HEK293 (cell line): ENCODE measurements around the gene ELAC2.

Experiments used
- CTCF ChIA-PET: fragments of 350-600 bp; formaldehyde crosslinking; extraction: SDS; loops from one replicate; lab custom pipeline; 2021; ENCODE audit warnings: antibody characterized with exemption; lab: Yijun Ruan, JAX
- POLR2A ChIA-PET: fragments of 300-600 bp; formaldehyde crosslinking; extraction: SDS; loops from one replicate; lab custom pipeline; 2020; ENCODE audit warnings: antibody characterized with exemption, inconsistent platforms; lab: Yijun Ruan, JAX
- H3K27ac ChIP-seq: fragments of 200-500 bp; sonication (Bioruptor generic); 2 replicates; pipeline ENCODE4 v1.5.1; 2014; ENCODE audit warnings: low read depth, low read length, control low read depth, inconsistent platforms; ENCODE audit errors: extremely low read depth
- H3K36me3 ChIP-seq, 2 experiments: fragments of 200-500 bp in 1 of 2; sonication (Bioruptor generic) in 1 of 2; 1 replicate in 1 of 2; 2 replicates in 1 of 2; pipeline ENCODE4 v1.5.1; 2014 to 2017; ENCODE audit warnings: inconsistent platforms in 2 of 2, low read length in 2 of 2; ENCODE audit not compliant: control insufficient read depth in 2 of 2, insufficient read depth in 1 of 2
- H3K4me1 ChIP-seq: fragments of 200-500 bp; sonication (Bioruptor generic); 2 replicates; pipeline ENCODE4 v1.5.1; 2014; ENCODE audit warnings: mild to moderate bottlenecking, low read length, inconsistent platforms; ENCODE audit not compliant: control insufficient read depth, insufficient read depth
- H3K4me3 ChIP-seq: 2 replicates; pipeline ENCODE4 v1.5.1; 2011; ENCODE audit warnings: low read depth, mild to moderate bottlenecking, control low read depth, low read length, moderate library complexity
- H3K9me3 ChIP-seq: fragments of 200-500 bp; sonication (Bioruptor generic); 2 replicates; pipeline ENCODE4 v1.5.1; 2014; ENCODE audit warnings: low read depth, low read length, inconsistent platforms; ENCODE audit not compliant: control insufficient read depth, insufficient read depth
- AEBP2 ChIP-seq: fragments of 450-650 bp; formaldehyde crosslinking; IDR thresholded peaks from 2 replicates; pipeline ENCODE4 v1.5.1; 2016; ENCODE audit warnings: missing biosample characterization, missing genetic modification characterization, borderline replicate concordance
- GLIS1 ChIP-seq: fragments of 450-650 bp; formaldehyde crosslinking; IDR thresholded peaks from 2 replicates; pipeline ENCODE4 v1.5.1; 2016; ENCODE audit warnings: missing biosample characterization, missing genetic modification characterization
- HOXC10 ChIP-seq: sonication (generic); formaldehyde crosslinking; IDR thresholded peaks from 2 replicates; pipeline ENCODE4 v1.8.1; 2023; ENCODE audit warnings: mild to moderate bottlenecking, missing genetic modification reagents
- HOXD13 ChIP-seq: sonication (generic); formaldehyde crosslinking; IDR thresholded peaks from 2 replicates; pipeline ENCODE4 v1.8.0; 2022; ENCODE audit warnings: missing genetic modification reagents, borderline replicate concordance
- KLF7 ChIP-seq: fragments of 450-650 bp; formaldehyde crosslinking; IDR thresholded peaks from 2 replicates; pipeline ENCODE4 v1.5.1; 2016; ENCODE audit warnings: missing biosample characterization, missing genetic modification characterization, borderline replicate concordance
- OVOL3 ChIP-seq: fragments of 450-650 bp; formaldehyde crosslinking; IDR thresholded peaks from 2 replicates; pipeline ENCODE4 v1.5.1; 2016; ENCODE audit warnings: missing biosample characterization, missing genetic modification characterization
- RBAK ChIP-seq: fragments of 450-650 bp; formaldehyde crosslinking; IDR thresholded peaks from 2 replicates; pipeline ENCODE4 v1.5.1; 2016; ENCODE audit warnings: missing biosample characterization, missing genetic modification characterization
- TRIM28 ChIP-seq: IDR thresholded peaks from 2 replicates; pipeline ENCODE4 v1.6.1; 2011; ENCODE audit warnings: low read length, control low read depth, borderline replicate concordance
- ZBTB21 ChIP-seq: fragments of 450-650 bp; formaldehyde crosslinking; IDR thresholded peaks from 2 replicates; pipeline ENCODE4 v1.5.1; 2017; ENCODE audit warnings: missing biosample characterization, missing genetic modification characterization
- ZBTB49 ChIP-seq: fragments of 450-650 bp; formaldehyde crosslinking; IDR thresholded peaks from 2 replicates; pipeline ENCODE4 v1.5.1; 2016; ENCODE audit warnings: missing biosample characterization, missing genetic modification characterization, low read depth
- ZFHX2 ChIP-seq: fragments of 450-650 bp; formaldehyde crosslinking; conservative IDR thresholded peaks from 2 replicates; pipeline ENCODE4 v1.5.1; 2016; ENCODE audit warnings: missing biosample characterization, missing genetic modification characterization
- ZNF138 ChIP-seq: fragments of 450-650 bp; formaldehyde crosslinking; IDR thresholded peaks from 2 replicates; pipeline ENCODE4 v1.5.1; 2016; ENCODE audit warnings: missing biosample characterization, missing genetic modification characterization, borderline replicate concordance
- ZNF16 ChIP-seq: fragments of 450-650 bp; formaldehyde crosslinking; IDR thresholded peaks from 2 replicates; pipeline ENCODE4 v1.5.1; 2016; ENCODE audit warnings: low read depth, missing biosample characterization, missing genetic modification characterization
- ZNF184 ChIP-seq: fragments of 450-650 bp; IDR thresholded peaks from 2 replicates; pipeline ENCODE4 v1.5.1; 2018; ENCODE audit warnings: missing biosample characterization, mild to moderate bottlenecking, missing genetic modification characterization
- ZNF335 ChIP-seq: fragments of 450-650 bp; formaldehyde crosslinking; conservative IDR thresholded peaks from 2 replicates; pipeline ENCODE4 v1.5.1; 2016; ENCODE audit warnings: missing biosample characterization, missing genetic modification characterization
- ZNF391 ChIP-seq: fragments of 450-650 bp; formaldehyde crosslinking; IDR thresholded peaks from 2 replicates; pipeline ENCODE4 v1.5.1; 2016; ENCODE audit warnings: low read depth, missing biosample characterization, missing genetic modification characterization, borderline replicate concordance
- ZNF514 ChIP-seq: fragments of 450-650 bp; formaldehyde crosslinking; IDR thresholded peaks from 2 replicates; pipeline ENCODE4 v1.5.1; 2016; ENCODE audit warnings: missing biosample characterization, missing genetic modification characterization
- ZNF548 ChIP-seq: fragments of 450-650 bp; formaldehyde crosslinking; IDR thresholded peaks from 2 replicates; pipeline ENCODE4 v1.5.1; 2016; ENCODE audit warnings: missing biosample characterization, missing genetic modification characterization
- ZNF621 ChIP-seq: fragments of 450-650 bp; formaldehyde crosslinking; IDR thresholded peaks from 2 replicates; pipeline ENCODE4 v1.5.1; 2017; ENCODE audit warnings: missing biosample characterization, missing genetic modification characterization
- ZNF624 ChIP-seq: fragments of 450-650 bp; formaldehyde crosslinking; IDR thresholded peaks from 2 replicates; pipeline ENCODE4 v1.5.1; 2017; ENCODE audit warnings: missing biosample characterization, missing genetic modification characterization
- ZNF626 ChIP-seq: fragments of 450-650 bp; sonication (Bioruptor Pico); formaldehyde crosslinking; IDR thresholded peaks from 2 replicates; pipeline ENCODE4 v1.5.1; 2018; ENCODE audit warnings: missing biosample characterization, missing genetic modification characterization, inconsistent platforms
- ZNF768 ChIP-seq: fragments of 450-650 bp; formaldehyde crosslinking; IDR thresholded peaks from 2 replicates; pipeline ENCODE4 v1.5.1; 2018; ENCODE audit warnings: missing biosample characterization, mild to moderate bottlenecking, missing genetic modification characterization
- ZNF791 ChIP-seq: fragments of 450-650 bp; formaldehyde crosslinking; IDR thresholded peaks from 2 replicates; pipeline ENCODE4 v1.5.1; 2016; ENCODE audit warnings: missing biosample characterization, missing genetic modification characterization
- ZSCAN16 ChIP-seq: fragments of 450-650 bp; formaldehyde crosslinking; IDR thresholded peaks from 2 replicates; pipeline ENCODE4 v1.5.1; 2016; ENCODE audit warnings: missing biosample characterization, missing genetic modification characterization
- ZXDB ChIP-seq: fragments of 450-650 bp; formaldehyde crosslinking; IDR thresholded peaks from 2 replicates; pipeline ENCODE4 v1.5.1; 2016; ENCODE audit warnings: missing biosample characterization, missing genetic modification characterization
- TF ChIP-seq, protein P1 (sequence below): fragments of 450-650 bp; formaldehyde crosslinking; IDR thresholded peaks from 2 replicates; pipeline ENCODE4 v1.5.1; 2017; ENCODE audit warnings: missing biosample characterization, missing genetic modification characterization
- TF ChIP-seq, protein P2 (sequence below): fragments of 450-650 bp; formaldehyde crosslinking; IDR thresholded peaks from 2 replicates; pipeline ENCODE4 v1.5.1; 2017; ENCODE audit warnings: missing biosample characterization, missing genetic modification characterization
- TF ChIP-seq, protein P3 (sequence below): fragments of 450-650 bp; formaldehyde crosslinking; IDR thresholded peaks from 2 replicates; pipeline ENCODE4 v1.5.1; 2016; ENCODE audit warnings: missing biosample characterization, missing genetic modification characterization

ELAC2 gene

DNA sequence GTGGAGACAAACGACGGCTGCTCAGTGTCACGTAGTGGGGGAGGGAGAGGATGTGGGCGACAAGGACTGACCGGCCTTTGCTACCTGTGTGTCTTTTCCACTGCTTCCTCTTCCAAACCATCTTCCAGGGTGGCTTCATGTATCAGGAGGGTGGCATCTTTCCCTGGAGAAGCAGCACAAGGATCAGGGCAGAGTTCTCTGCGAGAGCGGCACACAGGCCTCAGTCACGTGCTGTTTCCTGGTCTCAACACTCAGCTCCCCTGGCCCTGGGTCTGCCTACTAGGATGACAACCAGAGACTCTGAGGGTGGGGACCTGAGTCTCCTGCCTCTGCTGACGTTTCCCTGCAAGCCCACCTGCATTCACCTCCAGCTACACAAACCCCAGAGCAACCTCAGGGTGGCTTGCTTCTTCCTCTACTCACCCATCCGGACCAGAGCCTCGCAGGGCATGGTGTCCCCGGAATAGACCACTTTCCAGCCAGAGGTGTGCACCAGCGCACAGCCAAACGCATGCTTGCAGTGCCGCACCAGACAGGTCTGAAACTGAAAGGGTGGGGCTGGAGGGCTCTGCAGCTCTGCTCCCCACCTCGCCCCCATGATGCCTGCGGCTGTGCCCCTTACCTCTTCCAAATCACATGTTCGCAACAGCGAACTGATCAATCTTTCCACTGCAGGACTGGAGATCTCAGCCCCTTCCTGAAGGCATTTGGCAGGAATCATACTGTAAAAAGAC is 23.3 kb downstream of the ELAC2 start (continued):
- TF ChIP-seq KLF7 (no peak), AEBP2 (tag by site-specific recombination) (no peak), ZNF768 (tag by site-specific recombination) (no peak), ZFHX2 (tag by site-specific recombination) (no peak), ZNF624 (no peak), ZNF514 (tag by site-specific recombination) (no peak), ZNF184 (tag by site-specific recombination) (no peak), ZNF791 (tag by site-specific recombination) (no peak), ZNF16 (no peak), HOXD13 (CRISPR knock-in tag) (no peak)
- TF ChIP-seq, protein P1, sequence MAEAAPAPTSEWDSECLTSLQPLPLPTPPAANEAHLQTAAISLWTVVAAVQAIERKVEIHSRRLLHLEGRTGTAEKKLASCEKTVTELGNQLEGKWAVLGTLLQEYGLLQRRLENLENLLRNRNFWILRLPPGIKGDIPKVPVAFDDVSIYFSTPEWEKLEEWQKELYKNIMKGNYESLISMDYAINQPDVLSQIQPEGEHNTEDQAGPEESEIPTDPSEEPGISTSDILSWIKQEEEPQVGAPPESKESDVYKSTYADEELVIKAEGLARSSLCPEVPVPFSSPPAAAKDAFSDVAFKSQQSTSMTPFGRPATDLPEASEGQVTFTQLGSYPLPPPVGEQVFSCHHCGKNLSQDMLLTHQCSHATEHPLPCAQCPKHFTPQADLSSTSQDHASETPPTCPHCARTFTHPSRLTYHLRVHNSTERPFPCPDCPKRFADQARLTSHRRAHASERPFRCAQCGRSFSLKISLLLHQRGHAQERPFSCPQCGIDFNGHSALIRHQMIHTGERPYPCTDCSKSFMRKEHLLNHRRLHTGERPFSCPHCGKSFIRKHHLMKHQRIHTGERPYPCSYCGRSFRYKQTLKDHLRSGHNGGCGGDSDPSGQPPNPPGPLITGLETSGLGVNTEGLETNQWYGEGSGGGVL (tag by site-specific recombination), result no peak

DNA sequence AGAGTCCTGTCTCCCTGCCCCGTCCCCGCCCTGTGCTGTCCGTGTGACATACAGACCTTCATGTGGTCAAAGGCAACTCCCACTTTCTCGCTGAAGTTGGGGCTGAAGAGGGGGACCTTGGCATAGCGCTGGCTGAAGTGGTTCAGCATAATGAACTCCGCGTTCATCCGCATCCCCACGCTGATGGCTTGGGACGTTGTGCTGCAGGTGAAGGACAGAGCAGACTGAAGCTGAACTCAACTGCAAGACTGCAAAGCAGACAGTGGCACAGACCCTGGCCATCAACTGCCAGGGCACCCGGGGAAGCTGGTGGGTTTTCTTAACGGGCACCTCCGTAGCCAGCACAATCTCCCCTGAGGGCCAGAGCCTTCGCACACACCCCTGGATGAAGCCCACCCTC is 24.2 kb downstream of the ELAC2 start:
- CTCF ChIA-PET, result no interaction called here
- TF ChIP-seq GLIS1 (tag by site-specific recombination) (no peak), ZNF626 (tag by site-specific recombination) (no peak), TRIM28 (no peak), ZNF138 (tag by site-specific recombination) (no peak), HOXC10 (CRISPR knock-in tag) (no peak), ZXDB (tag by site-specific recombination) (no peak), ZNF548 (no peak), ZNF335 (tag by site-specific recombination) (no peak), OVOL3 (no peak), ZBTB21 (tag by site-specific recombination) (no peak), ZNF514 (tag by site-specific recombination) (no peak), ZSCAN16 (tag by site-specific recombination) (no peak), ZNF621 (tag by site-specific recombination) (no peak), ZBTB49 (tag by site-specific recombination) (no peak), RBAK (tag by site-specific recombination) (no peak), ZNF391 (tag by site-specific recombination) (no peak)
- TF ChIP-seq, protein P2, sequence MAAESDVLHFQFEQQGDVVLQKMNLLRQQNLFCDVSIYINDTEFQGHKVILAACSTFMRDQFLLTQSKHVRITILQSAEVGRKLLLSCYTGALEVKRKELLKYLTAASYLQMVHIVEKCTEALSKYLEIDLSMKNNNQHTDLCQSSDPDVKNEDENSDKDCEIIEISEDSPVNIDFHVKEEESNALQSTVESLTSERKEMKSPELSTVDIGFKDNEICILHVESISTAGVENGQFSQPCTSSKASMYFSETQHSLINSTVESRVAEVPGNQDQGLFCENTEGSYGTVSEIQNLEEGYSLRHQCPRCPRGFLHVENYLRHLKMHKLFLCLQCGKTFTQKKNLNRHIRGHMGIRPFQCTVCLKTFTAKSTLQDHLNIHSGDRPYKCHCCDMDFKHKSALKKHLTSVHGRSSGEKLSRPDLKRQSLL (tag by site-specific recombination), result no peak
- TF ChIP-seq, protein P3, sequence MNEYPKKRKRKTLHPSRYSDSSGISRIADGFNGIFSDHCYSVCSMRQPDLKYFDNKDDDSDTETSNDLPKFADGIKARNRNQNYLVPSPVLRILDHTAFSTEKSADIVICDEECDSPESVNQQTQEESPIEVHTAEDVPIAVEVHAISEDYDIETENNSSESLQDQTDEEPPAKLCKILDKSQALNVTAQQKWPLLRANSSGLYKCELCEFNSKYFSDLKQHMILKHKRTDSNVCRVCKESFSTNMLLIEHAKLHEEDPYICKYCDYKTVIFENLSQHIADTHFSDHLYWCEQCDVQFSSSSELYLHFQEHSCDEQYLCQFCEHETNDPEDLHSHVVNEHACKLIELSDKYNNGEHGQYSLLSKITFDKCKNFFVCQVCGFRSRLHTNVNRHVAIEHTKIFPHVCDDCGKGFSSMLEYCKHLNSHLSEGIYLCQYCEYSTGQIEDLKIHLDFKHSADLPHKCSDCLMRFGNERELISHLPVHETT (tag by site-specific recombination), result no peak
- Histone ChIP-seq H3K4me3 (no peak overlapping the region), H3K9me3 (no peaks in the 10 kb centered on the region), H3K4me1 (no peaks in the 10 kb centered on the region), H3K36me3 (peaks cover 6 to 93% of the 10 kb centered on the region in 2 experiments; a peak in 2 of 3 replicates), H3K27ac (no peak overlapping the region)
- POLR2A ChIA-PET, result interaction anchor here (0.9 kb wide), 1 partner anchor 24 kb away, joined by 4 read pairs; the partner anchor contains the start of gene ELAC2
